PC-3 (cell line): ENCODE measurements around the gene UBE2F. TPM values are rescaled to one million over a fixed set of nuclear protein-coding genes. Genes with fewer than 3 reads are reported as not detected.
"Not testable (repeated sequence)": the region's sequence is repeated elsewhere in the genome, so short reads cannot be mapped to it uniquely, and the experiment has no call there.

Experiments used
- ATAC-seq: fragments of 200-7000 bp; cut with Tn5 transposase; 2 replicates; pipeline ENCODE4 v1.9.1; 2020; ENCODE audit warnings: mild to moderate bottlenecking, moderate library complexity
- BruUV-seq: library from RNA; stranded (reverse); fragments of 400-500 nt; replicated peaks from 2 replicates; lab custom pipeline; 2021; lab: Mats Ljungman, UMichigan
- CTCF ChIA-PET: fragments of 300-600 bp; sonication (Branson Sonifier 250); formaldehyde crosslinking; loops from one replicate; lab custom pipeline; 2022; ENCODE audit warnings: antibody characterized with exemption; lab: Charles Lee
- POLR2A ChIA-PET: fragments of 300-600 bp; sonication (Branson Sonifier 250); formaldehyde crosslinking; loops from one replicate; lab custom pipeline; 2022; ENCODE audit warnings: antibody characterized with exemption; ENCODE audit not compliant: unreplicated experiment; lab: Charles Lee
- DNase-seq: peaks from one replicate; pipeline ENCODE4 v3.0.0-alpha.2; 2015
- H2AFZ ChIP-seq: fragments of 300-600 bp; sonication (generic); 2 replicates; pipeline ENCODE4 v1.6.0; 2016; ENCODE audit warnings: antibody characterized with exemption, low read length
- H3F3A ChIP-seq: fragments of 300-600 bp; sonication (generic); one replicate; pipeline ENCODE4 v1.6.0; 2017; ENCODE audit warnings: antibody characterized with exemption, low read length, control low read depth, mild to moderate bottlenecking; ENCODE audit not compliant: unreplicated experiment
- H3K27ac ChIP-seq: fragments of 300-600 bp; sonication (generic); 2 replicates; pipeline ENCODE4 v1.5.1; 2016; ENCODE audit warnings: mild to moderate bottlenecking, low read length
- H3K27me3 ChIP-seq: fragments of 300-600 bp; sonication (generic); 2 replicates; pipeline ENCODE4 v1.6.1; 2016; ENCODE audit warnings: low read length, mixed read lengths
- H3K36me3 ChIP-seq: fragments of 300-600 bp; sonication (generic); 2 replicates; pipeline ENCODE4 v1.6.1; 2016; ENCODE audit warnings: low read depth, mixed run types, low read length, mixed read lengths
- H3K4me1 ChIP-seq: fragments of 300-600 bp; sonication (generic); 2 replicates; pipeline ENCODE4 v1.5.1; 2016; ENCODE audit warnings: low read length; ENCODE audit not compliant: insufficient read depth
- H3K4me2 ChIP-seq: fragments of 300-600 bp; sonication (generic); 2 replicates; pipeline ENCODE4 v1.6.0; 2016; ENCODE audit warnings: low read length
- H3K4me3 ChIP-seq: fragments of 300-600 bp; sonication (generic); 2 replicates; pipeline ENCODE4 v1.5.1; 2016; ENCODE audit warnings: mild to moderate bottlenecking, low read length, mixed read lengths
- H3K79me2 ChIP-seq: fragments of 300-600 bp; sonication (generic); 2 replicates; pipeline ENCODE4 v1.6.1; 2017; ENCODE audit warnings: low read length, mixed read lengths
- H3K9ac ChIP-seq: fragments of 300-600 bp; sonication (generic); 2 replicates; pipeline ENCODE4 v1.6.0; 2016; ENCODE audit warnings: mild to moderate bottlenecking, low read length
- H3K9me2 ChIP-seq: fragments of 300-600 bp; sonication (generic); replicated peaks from 2 replicates; pipeline ENCODE4 v1.6.1; 2016; ENCODE audit warnings: mixed run types, low read length, mixed read lengths
- H3K9me3 ChIP-seq: fragments of 300-600 bp; sonication (generic); 2 replicates; pipeline ENCODE4 v1.6.1; 2016; ENCODE audit warnings: low read length, mixed read lengths
- H4K20me1 ChIP-seq: fragments of 300-600 bp; sonication (generic); 2 replicates; pipeline ENCODE4 v1.6.1; 2016; ENCODE audit warnings: low read length, mixed read lengths
- CTCF ChIP-seq: fragments of 300-600 bp; sonication (generic); conservative IDR thresholded peaks from 2 replicates; pipeline ENCODE4 v1.5.1; 2017; ENCODE audit warnings: antibody characterized with exemption, low read depth, mild to moderate bottlenecking, low read length
- EZH2 ChIP-seq: fragments of 300-600 bp; sonication (generic); IDR thresholded peaks from one replicate; pipeline ENCODE4 v1.6.1; 2017; ENCODE audit warnings: antibody characterized with exemption, mild to moderate bottlenecking, low read length; ENCODE audit not compliant: unreplicated experiment
- EZH2phosphoT487 ChIP-seq: fragments of 300-600 bp; sonication (generic); IDR thresholded peaks from 2 replicates; pipeline ENCODE4 v1.6.1; 2018; ENCODE audit warnings: mild to moderate bottlenecking, antibody characterized with exemption, low read length, borderline replicate concordance
- intact Hi-C: fragments of 100-400 bp; cut with micrococcal nuclease; formaldehyde crosslinking; loops from 2 replicates; pipeline ENCODE4 v1.9.0; 2023
- total RNA-seq: library from RNA; depleted of rRNA; stranded (reverse); fragments of >200 nt; gene quantifications from 2 replicates; pipeline ENCODE4 v1.2.3, GENCODE V29; 2014

UBE2F gene
- total RNA-seq, 1 experiment from 2014 or later, result 57.8 TPM

GRCh38 chr2:237943395-237944094, 23.3 kb upstream of the UBE2F start:
- H3K9me2 ChIP-seq, result no peaks in the 10 kb centered on the region
- H3K79me2 ChIP-seq, result no peaks in the 10 kb centered on the region
- POLR2A ChIA-PET, result no interaction called here
- H3K4me1 ChIP-seq, result no peaks in the 10 kb centered on the region
- no peaks in the 10 kb centered on the region for H3K27me3 ChIP-seq
- BruUV-seq, result no TSS peak
- H3K4me2 ChIP-seq, result no peak overlapping the region
- 0 out of 2 replicates have a peak, but pooled peaks cover 6% of the 10 kb centered on the region for H3K9me3 ChIP-seq
- H2AFZ ChIP-seq, result no peak overlapping the region
- intact Hi-C loops, result no loop called here
- H3K36me3 ChIP-seq, result no peaks in the 10 kb centered on the region
- no peak overlapping the region for H3K9ac ChIP-seq
- H3F3A ChIP-seq, result no peaks in the 10 kb centered on the region
- DNase-seq, result no peak
- no peak overlapping the region for H3K4me3 ChIP-seq
- H4K20me1 ChIP-seq, result no peaks in the 10 kb centered on the region
- ATAC-seq, result no peak
- H3K27ac ChIP-seq, result no peak overlapping the region
- TF ChIP-seq EZH2, result no peak
- TF ChIP-seq EZH2phosphoT487, result no peak
- TF ChIP-seq CTCF, result no peak
- CTCF ChIA-PET, result no interaction called here

GRCh38 chr2:237944302-237944701, 22.5 kb upstream of the UBE2F start:
- no peak for DNase-seq
- no peak for ATAC-seq
- Histone ChIP-seq H3K4me2 (no peak overlapping the region), H3K9me2 (no peaks in the 10 kb centered on the region), H3K27me3 (no peaks in the 10 kb centered on the region), H2AFZ (no peak overlapping the region), H4K20me1 (no peaks in the 10 kb centered on the region), H3K4me3 (no peak overlapping the region), H3K4me1 (no peaks in the 10 kb centered on the region), H3K36me3 (no peaks in the 10 kb centered on the region), H3K79me2 (no peaks in the 10 kb centered on the region), H3K9ac (no peak overlapping the region), H3K27ac (no peak overlapping the region), H3F3A (no peaks in the 10 kb centered on the region), H3K9me3 (0 out of 2 replicates have a peak, but pooled peaks cover 6% of the 10 kb centered on the region)
- no TSS peak for BruUV-seq
- CTCF ChIA-PET, result no interaction called here
- TF ChIP-seq CTCF (no peak), EZH2phosphoT487 (no peak), EZH2 (no peak)
- POLR2A ChIA-PET, result no interaction called here
- intact Hi-C loops, result no loop called here

- H3K36me3 ChIP-seq, result no peaks in the 10 kb centered on the region
- intact Hi-C loops, result no loop called here
- no peak for TF ChIP-seq EZH2phosphoT487
- TF ChIP-seq CTCF, result no peak
- no peak for TF ChIP-seq EZH2
- no peaks in the 10 kb centered on the region for H3K9me2 ChIP-seq
- H3K79me2 ChIP-seq, result no peaks in the 10 kb centered on the region
- ATAC-seq (no peak), DNase-seq (no peak)
- no peak overlapping the region for H3K9ac ChIP-seq
- H3K4me1 ChIP-seq, result no peaks in the 10 kb centered on the region
- ChIA-PET POLR2A (no interaction called here), CTCF (no interaction called here)
- no peaks in the 10 kb centered on the region for H3F3A ChIP-seq
- H3K27ac ChIP-seq, result no peak overlapping the region
- H3K4me2 ChIP-seq, result no peak overlapping the region
- H3K4me3 ChIP-seq, result no peak overlapping the region
- H4K20me1 ChIP-seq, result no peaks in the 10 kb centered on the region
- no peaks in the 10 kb centered on the region for H3K27me3 ChIP-seq
- 0 out of 2 replicates have a peak, but pooled peaks cover 6% of the 10 kb centered on the region for H3K9me3 ChIP-seq
- BruUV-seq, result no TSS peak
- no peak overlapping the region for H2AFZ ChIP-seq
Observed at GRCh38 chr2:237946423-237946822, 20.4 kb upstream of the UBE2F start.

GRCh38 chr2:237951354-237951753, 15.5 kb upstream of the UBE2F start:
- POLR2A ChIA-PET, H3K36me3 ChIP-seq, H3K4me3 ChIP-seq, H3K4me2 ChIP-seq, DNase-seq, H3K9ac ChIP-seq, H4K20me1 ChIP-seq, H3F3A ChIP-seq, H3K9me2 ChIP-seq, intact Hi-C loops, H3K79me2 ChIP-seq, H3K9me3 ChIP-seq, ATAC-seq, H3K27ac ChIP-seq, H2AFZ ChIP-seq, H3K27me3 ChIP-seq, BruUV-seq, H3K4me1 ChIP-seq, CTCF ChIA-PET: not testable (repeated sequence)
